ENCODE data around the gene NDUFA3. TPM values are rescaled to one million over a fixed set of nuclear protein-coding genes. Genes with fewer than 3 reads are reported as not detected.

Gene NDUFA3
- total RNA-seq, 1 experiment from 2014 or later, result 40.4 TPM

Other genes with a start within 250 kb of the NDUFA3 start
- gene MYADM, start 235.0 kb upstream of the NDUFA3 start, total RNA-seq (2014; rRNA removed; shearing (Covaris generic)), result 32.5 and 34.1 TPM in 2 replicates
- gene PRKCG, start 220.7 kb upstream of the NDUFA3 start, total RNA-seq (2014; rRNA removed; shearing (Covaris generic)), result 0.06 TPM in 1 of 2 replicates, not detected in the other
- gene CACNG7, start 193.6 kb upstream of the NDUFA3 start, total RNA-seq (2014; rRNA removed; shearing (Covaris generic)), result not detected in 2 replicates
- gene CACNG8, start 139.9 kb upstream of the NDUFA3 start, total RNA-seq (2014; rRNA removed; shearing (Covaris generic)), result not detected in 2 replicates
- gene CACNG6, start 111.2 kb upstream of the NDUFA3 start, total RNA-seq (2014; rRNA removed; shearing (Covaris generic)), result 0.76 and 2.0 TPM in 2 replicates
- not detected in 2 replicates for gene VSTM1, start 39.0 kb upstream of the NDUFA3 start, total RNA-seq (2014; rRNA removed; shearing (Covaris generic))
- not detected in 2 replicates for gene TARM1, start 21.5 kb upstream of the NDUFA3 start, total RNA-seq (2014; rRNA removed; shearing (Covaris generic))
- gene OSCAR, start 2.1 kb upstream of the NDUFA3 start, total RNA-seq (2014; rRNA removed; shearing (Covaris generic)), result 0.26 TPM in 1 of 2 replicates, not detected in the other
- 10.0 and 10.3 TPM in 2 replicates for gene TFPT, start 12.8 kb downstream of the NDUFA3 start, total RNA-seq (2014; rRNA removed; shearing (Covaris generic))
- gene PRPF31, start 12.9 kb downstream of the NDUFA3 start, total RNA-seq (2014; rRNA removed; shearing (Covaris generic)), result 65.6 and 67.3 TPM in 2 replicates
- gene CNOT3, start 34.9 kb downstream of the NDUFA3 start, total RNA-seq (2014; rRNA removed; shearing (Covaris generic)), result 27.5 and 27.6 TPM in 2 replicates
- 5.6 and 6.8 TPM in 2 replicates for gene LENG1, start 56.9 kb downstream of the NDUFA3 start, total RNA-seq (2014; rRNA removed; shearing (Covaris generic))
- not detected in 2 replicates for gene TMC4, start 70.3 kb downstream of the NDUFA3 start, total RNA-seq (2014; rRNA removed; shearing (Covaris generic))
- 32.1 and 34.6 TPM in 2 replicates for gene MBOAT7, start 86.7 kb downstream of the NDUFA3 start, total RNA-seq (2014; rRNA removed; shearing (Covaris generic))
- gene TSEN34, start 88.5 kb downstream of the NDUFA3 start, total RNA-seq (2014; rRNA removed; shearing (Covaris generic)), result 70.7 and 81.6 TPM in 2 replicates
- gene RPS9, start 98.0 kb downstream of the NDUFA3 start, total RNA-seq (2014; rRNA removed; shearing (Covaris generic)), result 2,113 and 3,052 TPM in 2 replicates
- 0.25 and 0.71 TPM in 2 replicates for gene LILRB3, start 120.2 kb downstream of the NDUFA3 start, total RNA-seq (2014; rRNA removed; shearing (Covaris generic))
- gene LILRA6, start 139.9 kb downstream of the NDUFA3 start, total RNA-seq (2014; rRNA removed; shearing (Covaris generic)), result not detected in 2 replicates
- 0.02 TPM in 1 of 2 replicates, not detected in the other for gene LILRB5, start 154.4 kb downstream of the NDUFA3 start, total RNA-seq (2014; rRNA removed; shearing (Covaris generic))
- not detected in 2 replicates for gene LILRB2, start 178.3 kb downstream of the NDUFA3 start, total RNA-seq (2014; rRNA removed; shearing (Covaris generic))
- not detected in 2 replicates for gene LILRA5, start 210.3 kb downstream of the NDUFA3 start, total RNA-seq (2014; rRNA removed; shearing (Covaris generic))
- gene LILRA4, start 236.3 kb downstream of the NDUFA3 start, total RNA-seq (2014; rRNA removed; shearing (Covaris generic)), result not detected in 2 replicates

Data from SJCRH30 (cell line).